Fibroblast of the aortic adventitia (primary cell): ENCODE results near the gene LDLR. TPM values are rescaled to one million over a fixed set of nuclear protein-coding genes. Genes with fewer than 3 reads are reported as not detected.
"Not testable (repeated sequence)": the region's sequence is repeated elsewhere in the genome, so short reads cannot be mapped to it uniquely, and the experiment has no call there.

Experiments
- DNase-seq: peaks from one replicate; pipeline ENCODE4 v3.0.0-alpha.2; 2010; ENCODE audit warnings: low read depth
- H3K4me3 ChIP-seq: 2 replicates; pipeline ENCODE4 v1.5.1; 2011; ENCODE audit warnings: low read depth, mild to moderate bottlenecking, control low read depth, low read length, moderate library complexity
- CTCF ChIP-seq: IDR thresholded peaks from 2 replicates; pipeline ENCODE4 v1.5.1; 2011; ENCODE audit warnings: mild to moderate bottlenecking, low read length, control low read depth, inconsistent platforms; ENCODE audit not compliant: insufficient read depth
- total RNA-seq: library from RNA; depleted of rRNA; stranded (reverse); fragments of >200 nt; gene quantifications from 2 replicates; pipeline ENCODE4 v1.2.3, GENCODE V29; 2012; ENCODE audit warnings: low replicate concordance

LDLR gene
- total RNA-seq, 1 donor: 116 TPM

- TF ChIP-seq CTCF: no peak
- DNase-seq: no peak
- no peak overlapping the region for H3K4me3 ChIP-seq
Observed at GRCh38 chr19:11069561-11069960, 19.7 kb upstream of the LDLR start.

GRCh38 chr19:11070123-11070522, 19.1 kb upstream of the LDLR start:
- no peak overlapping the region for H3K4me3 ChIP-seq
- no peak for TF ChIP-seq CTCF
- no peak for DNase-seq

- no peak for TF ChIP-seq CTCF
- no peak overlapping the region for H3K4me3 ChIP-seq
- no peak for DNase-seq
Observed at GRCh38 chr19:11073568-11073967, 15.7 kb upstream of the LDLR start.

- not testable (repeated sequence) for H3K4me3 ChIP-seq, DNase-seq
Observed at GRCh38 chr19:11076792-11077191, 12.5 kb upstream of the LDLR start.

GRCh38 chr19:11078893-11079292, 10.4 kb upstream of the LDLR start:
- no peak overlapping the region for H3K4me3 ChIP-seq
- no peak for DNase-seq

GRCh38 chr19:11079999-11080398, 9.3 kb upstream of the LDLR start:
- TF ChIP-seq CTCF: no peak
- DNase-seq: no peak

More at GRCh38 chr19:11078893-11079292, 10.4 kb upstream of the LDLR start:
- TF ChIP-seq CTCF: no peak

GRCh38 chr19:11087870-11088505, 1.3 kb upstream of the LDLR start:
- no peak overlapping the region for H3K4me3 ChIP-seq
- DNase-seq: no peak
- TF ChIP-seq CTCF: no peak

More at GRCh38 chr19:11079999-11080398, 9.3 kb upstream of the LDLR start:
- no peak overlapping the region for H3K4me3 ChIP-seq
